ENCODE measurements around the gene KLF13.

KLF13 gene

GRCh38 chr15:31381801-31382712 lies 55.4 kb downstream of the KLF13 start:
- no peak for DNase-seq (ENCODE audit: low spot score)

- DNase-seq (ENCODE audit: low spot score): no peak
Observed at GRCh38 chr15:31382713-31383045, 56.0 kb downstream of the KLF13 start.

- no peak for DNase-seq (ENCODE audit: low spot score)
Observed at GRCh38 chr15:31383139-31383538, 56.5 kb downstream of the KLF13 start.

- DNase-seq (ENCODE audit: low spot score): no peak
Observed at GRCh38 chr15:31384568-31384967, 57.9 kb downstream of the KLF13 start.

- no peak for DNase-seq (ENCODE audit: low spot score)
Observed at GRCh38 chr15:31385736-31386135, 59.1 kb downstream of the KLF13 start.

- DNase-seq (ENCODE audit: low spot score): no peak
Observed at GRCh38 chr15:31387092-31387478, 60.5 kb downstream of the KLF13 start.

- DNase-seq (ENCODE audit: low spot score): peak; percentile 56
Observed at GRCh38 chr15:31387479-31388118, 61.0 kb downstream of the KLF13 start.

GRCh38 chr15:31389576-31389975 lies 62.9 kb downstream of the KLF13 start:
- no peak for DNase-seq (ENCODE audit: low spot score)

- no peak for DNase-seq (ENCODE audit: low spot score)
Observed at GRCh38 chr15:31390029-31390428, 63.4 kb downstream of the KLF13 start.

- DNase-seq (ENCODE audit: low spot score): no peak
Observed at GRCh38 chr15:31390777-31391486, 64.3 kb downstream of the KLF13 start.

- peak; percentile 74 for DNase-seq (ENCODE audit: low spot score)
Observed at GRCh38 chr15:31391687-31392671, 65.3 kb downstream of the KLF13 start.

GRCh38 chr15:31392761-31393401 lies 66.2 kb downstream of the KLF13 start:
- no peak for DNase-seq (ENCODE audit: low spot score)

- DNase-seq (ENCODE audit: low spot score): no peak
Observed at GRCh38 chr15:31393444-31394091, 66.9 kb downstream of the KLF13 start.

- DNase-seq (ENCODE audit: low spot score): peak; percentile 75
Observed at GRCh38 chr15:31396881-31397560, 70.4 kb downstream of the KLF13 start.

- DNase-seq (ENCODE audit: low spot score): no peak
Observed at GRCh38 chr15:31397851-31398661, 71.4 kb downstream of the KLF13 start.

GRCh38 chr15:31398677-31399301 lies 72.2 kb downstream of the KLF13 start:
- no peak for DNase-seq (ENCODE audit: low spot score)

GRCh38 chr15:31399544-31400171 lies 73.0 kb downstream of the KLF13 start:
- DNase-seq (ENCODE audit: low spot score): no peak

- DNase-seq (ENCODE audit: low spot score): no peak
Observed at GRCh38 chr15:31400222-31400927, 73.7 kb downstream of the KLF13 start.
